Dendritic cell treated with granulocyte-macrophage colony-stimulating factor and Interleukin-4, amounts not matched to agents 40 ng/mL and 50 ng/mL, for 4 days (primary cell): ENCODE data around the gene HIVEP2.

Source experiments
- H3K27ac Mint-ChIP-seq: one replicate; pipeline ENCODE4 v1.8.0; 2022; ENCODE audit warnings: mild to moderate bottlenecking, mixed read lengths
- H3K27me3 Mint-ChIP-seq: one replicate; pipeline ENCODE4 v1.8.0; 2022; ENCODE audit warnings: mild to moderate bottlenecking, mixed read lengths
- H3K36me3 Mint-ChIP-seq: one replicate; pipeline ENCODE4 v1.8.0; 2022; ENCODE audit warnings: low read depth, mixed read lengths
- H3K4me1 Mint-ChIP-seq: one replicate; pipeline ENCODE4 v1.8.0; 2022; ENCODE audit warnings: low read depth, mixed read lengths
- H3K4me3 Mint-ChIP-seq: one replicate; pipeline ENCODE4 v1.8.0; 2022; ENCODE audit warnings: mild to moderate bottlenecking, moderate library complexity, mixed read lengths
- H3K9me3 Mint-ChIP-seq: one replicate; pipeline ENCODE4 v1.8.0; 2022; ENCODE audit warnings: mixed read lengths
- intact Hi-C: fragments of 100-400 bp; cut with micrococcal nuclease; formaldehyde crosslinking; loops from one replicate; pipeline ENCODE4 v1.15.0; 2022

HIVEP2 gene

DNA sequence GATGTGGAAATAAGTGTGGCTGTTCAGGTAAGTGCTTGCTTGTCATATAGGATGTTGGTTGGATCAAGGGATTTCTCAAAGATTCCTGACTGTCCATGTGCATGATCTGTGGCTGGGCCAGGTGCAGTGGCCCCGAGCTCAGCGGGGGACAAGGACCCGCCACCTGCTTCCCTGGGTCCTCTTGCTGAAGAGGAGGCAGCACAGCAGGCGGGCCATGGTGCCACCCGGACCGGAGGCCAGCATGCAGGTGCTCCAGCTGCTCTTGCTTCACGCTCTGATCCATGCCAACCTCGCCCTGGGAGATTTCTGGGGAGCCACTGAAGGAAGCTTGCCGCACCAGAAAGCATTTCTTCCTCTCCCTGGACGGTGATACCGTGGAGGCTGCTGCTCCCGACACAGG, 173.8 kb downstream of the HIVEP2 start:
- Mint-ChIP-seq H3K27me3 (no peaks in the 10 kb centered on the region), H3K36me3 (peaks cover 21% of the 10 kb centered on the region), H3K4me3 (no peak overlapping the region), H3K27ac (no peak overlapping the region), H3K9me3 (no peaks in the 10 kb centered on the region), H3K4me1 (no peaks in the 10 kb centered on the region)
- intact Hi-C loops = no loop called here

DNA sequence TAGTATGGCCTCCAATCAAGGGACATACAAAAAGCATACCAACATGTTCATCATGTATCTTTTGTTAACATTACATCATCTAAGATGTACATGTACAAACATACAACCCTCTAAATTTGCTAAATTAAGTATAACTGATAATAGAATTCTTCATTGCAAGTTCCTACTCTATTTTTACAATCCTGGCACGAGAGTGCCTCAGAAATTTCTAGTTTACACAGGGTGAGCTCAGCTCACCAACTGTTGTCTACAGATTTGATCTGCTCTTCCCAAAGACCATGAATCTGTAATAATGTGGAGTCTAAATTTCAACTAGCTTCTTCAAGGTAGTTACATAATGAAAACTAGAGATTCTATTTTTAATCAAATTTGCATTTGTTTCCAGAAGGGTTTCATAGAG, 179.7 kb downstream of the HIVEP2 start:
- H3K27me3 Mint-ChIP-seq = no peaks in the 10 kb centered on the region
- H3K4me1 Mint-ChIP-seq = no peaks in the 10 kb centered on the region
- intact Hi-C loops = no loop called here
- no peak overlapping the region for H3K4me3 Mint-ChIP-seq
- no peak overlapping the region for H3K27ac Mint-ChIP-seq
- no peaks in the 10 kb centered on the region for H3K9me3 Mint-ChIP-seq
- H3K36me3 Mint-ChIP-seq = peaks cover 23% of the 10 kb centered on the region

GRCh38 chr6:142764311-142764710, 180.7 kb downstream of the HIVEP2 start:
- Mint-ChIP-seq H3K4me1 (no peaks in the 10 kb centered on the region), H3K9me3 (no peaks in the 10 kb centered on the region), H3K27ac (no peak overlapping the region), H3K36me3 (peaks cover 20% of the 10 kb centered on the region), H3K4me3 (no peak overlapping the region), H3K27me3 (no peaks in the 10 kb centered on the region)
- intact Hi-C loops = no loop called here

GRCh38 chr6:142763205-142763604, 181.8 kb downstream of the HIVEP2 start:
- H3K4me1 Mint-ChIP-seq = no peaks in the 10 kb centered on the region
- intact Hi-C loops = no loop called here
- peaks cover 29% of the 10 kb centered on the region for H3K36me3 Mint-ChIP-seq
- no peaks in the 10 kb centered on the region for H3K9me3 Mint-ChIP-seq
- H3K27me3 Mint-ChIP-seq = no peaks in the 10 kb centered on the region
- no peak overlapping the region for H3K27ac Mint-ChIP-seq
- H3K4me3 Mint-ChIP-seq = no peak overlapping the region

DNA sequence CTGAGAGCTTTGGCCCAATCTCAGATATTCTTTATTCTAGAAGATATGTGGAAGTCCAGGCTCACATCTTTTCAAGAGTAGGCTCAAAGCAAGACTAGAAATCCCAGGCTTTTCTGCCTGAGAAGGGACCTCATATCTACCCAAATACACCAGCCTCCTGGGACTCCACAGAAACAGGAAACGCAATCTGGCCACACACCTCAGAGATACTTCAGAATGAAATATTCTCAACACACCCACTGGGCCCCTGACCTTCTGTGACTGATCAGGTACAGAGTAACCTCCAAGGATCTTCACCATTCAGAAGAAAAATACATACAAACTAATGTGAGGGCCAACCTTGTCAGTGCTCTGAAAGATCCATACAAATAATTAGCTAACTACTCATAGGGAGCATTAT, 183.2 kb downstream of the HIVEP2 start:
- Mint-ChIP-seq H3K27me3 (no peaks in the 10 kb centered on the region), H3K4me1 (no peaks in the 10 kb centered on the region), H3K27ac (no peak overlapping the region), H3K9me3 (no peaks in the 10 kb centered on the region), H3K4me3 (no peak overlapping the region), H3K36me3 (peaks cover 35% of the 10 kb centered on the region)
- intact Hi-C loops = no loop called here

DNA sequence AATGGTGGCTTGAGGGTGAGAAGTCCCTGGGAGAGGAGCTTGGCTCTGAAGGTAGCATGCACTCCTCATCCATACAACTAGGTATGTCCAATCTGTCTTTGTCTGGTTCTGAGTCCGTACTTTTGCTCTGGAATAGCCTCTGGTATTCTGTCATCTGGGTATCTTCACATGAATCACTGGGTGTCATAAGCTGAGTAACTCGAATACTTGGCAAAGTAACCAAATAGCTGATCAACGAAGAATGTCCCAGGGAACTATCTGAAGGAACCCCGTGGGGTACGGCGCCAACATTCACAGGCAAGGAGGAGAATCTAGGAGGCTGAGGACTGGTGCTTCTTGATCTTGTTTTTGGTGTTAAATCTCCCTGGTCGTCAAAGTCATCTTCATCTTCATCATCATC, 184.8 kb downstream of the HIVEP2 start:
- Mint-ChIP-seq H3K27me3 (no peaks in the 10 kb centered on the region), H3K27ac (no peak overlapping the region), H3K36me3 (peaks cover 35% of the 10 kb centered on the region), H3K4me3 (no peak overlapping the region), H3K4me1 (no peaks in the 10 kb centered on the region), H3K9me3 (no peaks in the 10 kb centered on the region)
- intact Hi-C loops = no loop called here

DNA sequence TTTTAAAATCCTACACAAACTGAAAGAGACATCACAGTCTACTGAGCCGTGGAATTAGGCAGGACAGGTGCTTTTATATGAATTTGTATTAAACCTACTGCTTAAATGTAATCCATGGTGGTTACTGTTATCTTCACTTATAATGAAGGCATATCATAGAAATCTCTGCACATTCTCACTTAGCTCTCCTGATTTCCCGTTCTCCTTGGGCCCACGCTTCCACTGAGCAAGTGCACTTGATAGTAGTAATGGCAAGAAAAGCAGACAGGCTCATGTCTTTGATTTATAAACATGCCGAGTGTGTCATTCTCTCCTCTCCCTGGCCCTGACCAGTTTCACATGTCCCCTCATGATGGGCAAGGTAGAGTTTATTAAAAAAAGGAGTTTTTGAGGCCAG, 186.3 kb downstream of the HIVEP2 start:
- no peaks in the 10 kb centered on the region for H3K4me1 Mint-ChIP-seq
- H3K4me3 Mint-ChIP-seq = no peak overlapping the region
- H3K27me3 Mint-ChIP-seq = no peaks in the 10 kb centered on the region
- no peak overlapping the region for H3K27ac Mint-ChIP-seq
- H3K9me3 Mint-ChIP-seq = no peaks in the 10 kb centered on the region
- intact Hi-C loops = no loop called here
- H3K36me3 Mint-ChIP-seq = peaks cover 37% of the 10 kb centered on the region

- no peak overlapping the region for H3K27ac Mint-ChIP-seq
- peaks cover 43% of the 10 kb centered on the region for H3K36me3 Mint-ChIP-seq
- H3K4me1 Mint-ChIP-seq = no peaks in the 10 kb centered on the region
- no peak overlapping the region for H3K4me3 Mint-ChIP-seq
- intact Hi-C loops = no loop called here
- no peaks in the 10 kb centered on the region for H3K9me3 Mint-ChIP-seq
- no peaks in the 10 kb centered on the region for H3K27me3 Mint-ChIP-seq
Observed at GRCh38 chr6:142757852-142758628, 186.9 kb downstream of the HIVEP2 start.

DNA sequence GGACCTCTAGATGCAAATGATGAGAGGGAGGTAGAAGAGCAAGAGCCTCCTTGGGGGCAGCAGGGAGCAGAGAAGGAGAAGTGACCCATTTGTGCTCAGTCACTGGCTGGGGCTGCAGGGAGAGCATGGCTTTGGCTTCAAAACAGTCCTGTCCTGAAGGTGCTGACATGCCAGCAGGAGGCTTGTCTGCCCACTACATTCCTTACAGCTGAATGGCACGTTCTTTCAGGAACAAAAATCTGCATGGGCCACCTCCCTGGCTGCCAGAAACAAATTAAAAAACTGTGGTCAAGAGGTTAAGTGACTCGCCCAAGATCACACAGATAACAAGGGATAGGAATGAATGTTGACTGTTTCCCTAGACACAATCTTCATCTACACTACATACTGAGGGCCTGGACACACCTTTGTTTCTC, 188.8 kb downstream of the HIVEP2 start:
- Mint-ChIP-seq H3K27me3 (no peaks in the 10 kb centered on the region), H3K27ac (no peak overlapping the region), H3K36me3 (peaks cover 39% of the 10 kb centered on the region), H3K4me1 (no peaks in the 10 kb centered on the region), H3K4me3 (no peak overlapping the region), H3K9me3 (no peaks in the 10 kb centered on the region)
- intact Hi-C loops = no loop called here

- no peaks in the 10 kb centered on the region for H3K27me3 Mint-ChIP-seq
- no peaks in the 10 kb centered on the region for H3K4me1 Mint-ChIP-seq
- intact Hi-C loops = no loop called here
- H3K4me3 Mint-ChIP-seq = no peak overlapping the region
- H3K27ac Mint-ChIP-seq = no peak overlapping the region
- H3K9me3 Mint-ChIP-seq = no peaks in the 10 kb centered on the region
- H3K36me3 Mint-ChIP-seq = peaks cover 15% of the 10 kb centered on the region
Observed at GRCh38 chr6:142753196-142753595, 191.8 kb downstream of the HIVEP2 start.

DNA sequence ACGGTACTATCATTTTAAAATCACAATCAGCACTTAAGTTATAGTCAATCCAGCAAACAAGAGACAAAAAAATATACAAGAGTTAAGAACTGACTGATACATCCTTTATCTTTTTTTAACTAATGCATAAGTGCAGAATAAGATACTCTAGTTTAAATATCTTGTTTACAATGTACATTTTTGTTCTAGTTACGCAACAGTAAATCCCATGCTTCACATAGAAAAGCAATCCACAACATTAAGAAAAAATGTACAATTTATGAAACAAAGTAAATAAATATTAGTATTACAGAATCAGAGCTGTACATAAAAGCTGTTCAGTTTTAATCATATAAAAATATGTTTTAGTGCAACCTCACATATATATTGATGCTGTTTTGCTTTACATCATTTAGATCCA, 192.6 kb downstream of the HIVEP2 start:
- intact Hi-C loops = no loop called here

GRCh38 chr6:142751452-142751851, 193.5 kb downstream of the HIVEP2 start:
- Mint-ChIP-seq H3K4me3 (no peak overlapping the region), H3K27ac (no peak overlapping the region), H3K9me3 (no peaks in the 10 kb centered on the region), H3K27me3 (no peaks in the 10 kb centered on the region), H3K4me1 (no peaks in the 10 kb centered on the region), H3K36me3 (peaks cover 8% of the 10 kb centered on the region)
- intact Hi-C loops = no loop called here

More for the DNA sequence above, 192.6 kb downstream of the HIVEP2 start:
- H3K9me3 Mint-ChIP-seq = no peaks in the 10 kb centered on the region
- H3K27ac Mint-ChIP-seq = no peak overlapping the region
- peaks cover 8% of the 10 kb centered on the region for H3K36me3 Mint-ChIP-seq
- no peaks in the 10 kb centered on the region for H3K27me3 Mint-ChIP-seq
- no peaks in the 10 kb centered on the region for H3K4me1 Mint-ChIP-seq
- no peak overlapping the region for H3K4me3 Mint-ChIP-seq

DNA sequence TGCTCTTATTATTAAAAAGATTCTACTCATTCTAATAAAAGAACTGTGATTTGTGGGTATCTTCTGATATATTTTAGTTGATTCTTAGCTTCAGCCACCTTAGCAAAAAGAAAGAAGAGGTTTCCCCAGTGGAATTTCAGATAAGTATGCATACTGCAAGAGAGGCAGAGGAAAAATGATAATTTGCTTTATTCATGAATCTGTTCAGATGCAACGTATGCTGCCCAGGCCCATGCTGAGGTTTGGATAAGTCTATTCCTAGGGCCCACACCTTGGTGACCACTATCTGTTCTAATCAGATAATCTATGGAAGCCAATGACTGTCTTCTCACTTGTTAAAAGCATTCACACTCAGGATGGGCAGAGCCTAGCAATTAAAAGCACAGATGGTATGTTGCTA, 194.0 kb downstream of the HIVEP2 start:
- Mint-ChIP-seq H3K27me3 (no peaks in the 10 kb centered on the region), H3K27ac (no peak overlapping the region), H3K9me3 (no peaks in the 10 kb centered on the region), H3K4me1 (no peaks in the 10 kb centered on the region), H3K36me3 (peaks cover 8% of the 10 kb centered on the region), H3K4me3 (no peak overlapping the region)
- intact Hi-C loops = no loop called here

- H3K27me3 Mint-ChIP-seq = no peaks in the 10 kb centered on the region
- H3K27ac Mint-ChIP-seq = no peak overlapping the region
- no peak overlapping the region for H3K4me3 Mint-ChIP-seq
- H3K9me3 Mint-ChIP-seq = no peaks in the 10 kb centered on the region
- H3K4me1 Mint-ChIP-seq = no peaks in the 10 kb centered on the region
- intact Hi-C loops = no loop called here
- peaks cover 8% of the 10 kb centered on the region for H3K36me3 Mint-ChIP-seq
Observed at GRCh38 chr6:142749556-142749955, 195.4 kb downstream of the HIVEP2 start.

DNA sequence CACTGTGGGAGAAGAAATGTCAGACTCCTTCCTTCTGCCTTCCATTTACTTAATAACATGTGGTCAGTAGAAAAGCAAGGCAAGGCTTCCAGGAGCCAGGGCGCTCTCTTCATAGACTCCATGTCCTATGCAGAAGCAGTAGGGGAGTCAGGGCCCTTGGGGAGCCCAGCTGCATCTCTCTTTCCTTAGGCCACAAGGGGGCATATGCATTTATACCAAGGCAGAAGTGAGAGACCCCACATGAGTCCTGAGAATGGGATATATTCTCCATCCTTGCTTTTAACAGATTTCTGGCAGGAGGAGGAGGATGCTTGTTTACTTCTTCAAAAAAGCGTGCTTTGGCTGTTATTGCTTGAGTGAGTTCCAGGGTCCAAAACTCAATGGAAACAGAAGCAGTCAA, 198.5 kb downstream of the HIVEP2 start:
- Mint-ChIP-seq H3K4me3 (no peak overlapping the region), H3K27me3 (no peaks in the 10 kb centered on the region), H3K4me1 (no peaks in the 10 kb centered on the region), H3K27ac (no peak overlapping the region), H3K9me3 (no peaks in the 10 kb centered on the region), H3K36me3 (no peaks in the 10 kb centered on the region)
- intact Hi-C loops = no loop called here
